Measurements from ENCODE around the gene PGM2L1.
"Not testable (repeated sequence)": the region's sequence is repeated elsewhere in the genome, so short reads cannot be mapped to it uniquely, and the experiment has no call there.

PGM2L1 gene

GRCh38 chr11:74398244-74399159, at the start of gene PGM2L1:
PGM2L1 (minus strand) TSS chr11:74398433; CDS start chr11:74398161, 272 bp downstream.
- peak; percentile 97 for DNase-seq (ENCODE audit: low spot score)

GRCh38 chr11:74447720-74448119, 49.5 kb upstream of the PGM2L1 start:
- DNase-seq (ENCODE audit: low spot score): no peak

GRCh38 chr11:74446532-74446938, 48.3 kb upstream of the PGM2L1 start:
- no peak for DNase-seq (ENCODE audit: low spot score)

- no peak for DNase-seq (ENCODE audit: low spot score)
These were observed 46.1 kb upstream of the PGM2L1 start for GRCh38 chr11:74444173-74444826.

GRCh38 chr11:74443071-74443864, 45.0 kb upstream of the PGM2L1 start:
- peak; percentile 29 for DNase-seq (ENCODE audit: low spot score)

GRCh38 chr11:74442636-74443035, 44.4 kb upstream of the PGM2L1 start:
- no peak for DNase-seq (ENCODE audit: low spot score)

GRCh38 chr11:74438681-74439080, 40.4 kb upstream of the PGM2L1 start:
- no peak for DNase-seq (ENCODE audit: low spot score)

GRCh38 chr11:74437441-74438042, 39.3 kb upstream of the PGM2L1 start:
- DNase-seq (ENCODE audit: low spot score): no peak

GRCh38 chr11:74434528-74434927, 36.3 kb upstream of the PGM2L1 start:
- no peak for DNase-seq (ENCODE audit: low spot score)

GRCh38 chr11:74429205-74429604, 31.0 kb upstream of the PGM2L1 start:
- no peak for DNase-seq (ENCODE audit: low spot score)

- DNase-seq (ENCODE audit: low spot score): no peak
These were observed 29.2 kb upstream of the PGM2L1 start for GRCh38 chr11:74427384-74427886.

- no peak for DNase-seq (ENCODE audit: low spot score)
These were observed 26.9 kb upstream of the PGM2L1 start for GRCh38 chr11:74425100-74425499.

- no peak for DNase-seq (ENCODE audit: low spot score)
These were observed 20.3 kb upstream of the PGM2L1 start for GRCh38 chr11:74418509-74418895.

- DNase-seq (ENCODE audit: low spot score): no peak
These were observed 19.8 kb upstream of the PGM2L1 start for GRCh38 chr11:74417860-74418508.

- DNase-seq (ENCODE audit: low spot score): no peak
These were observed 19.2 kb upstream of the PGM2L1 start for GRCh38 chr11:74417379-74417804.

GRCh38 chr11:74416974-74417373, 18.7 kb upstream of the PGM2L1 start:
- DNase-seq (ENCODE audit: low spot score): not testable (repeated sequence)

GRCh38 chr11:74412733-74413359, 14.6 kb upstream of the PGM2L1 start:
- DNase-seq (ENCODE audit: low spot score): no peak

GRCh38 chr11:74412321-74412720, 14.1 kb upstream of the PGM2L1 start:
- no peak for DNase-seq (ENCODE audit: low spot score)

- no peak for DNase-seq (ENCODE audit: low spot score)
These were observed 11.4 kb upstream of the PGM2L1 start for GRCh38 chr11:74409633-74410032.

- DNase-seq (ENCODE audit: low spot score): no peak
These were observed 5.5 kb upstream of the PGM2L1 start for GRCh38 chr11:74403607-74404321.
